Heart left ventricle (tissue), 16 donors: ENCODE measurements around the gene GSDMA. TPM values are rescaled to one million over a fixed set of nuclear protein-coding genes. Genes with fewer than 3 reads are reported as not detected.

Experiments
- ATAC-seq, 4 donors: fragments of 200-7000 bp; cut with Tn5 transposase; one replicate each; pipeline ENCODE4 v1.9.1; 2020 to 2022; ENCODE audit warnings: moderate library complexity in 4 of 4, mild to moderate bottlenecking in 3 of 4, moderate number of reproducible peaks in 1 of 4
- DNase-seq, 5 donors: peaks; one replicate each; pipeline ENCODE4 v3.0.0-alpha.2; 2020
- H3K27ac ChIP-seq, 12 donors: fragments of 200-600 bp; sonication (generic) in 4 of 12; one replicate each; pipeline versions ENCODE4 v1.5.0 to v1.8.0; 2016 to 2022; ENCODE audit warnings: mild to moderate bottlenecking in 2 of 12
- H3K27me3 ChIP-seq, 9 donors: fragments of 200-600 bp; sonication (generic) in 2 of 9; one replicate each; pipeline versions ENCODE4 v1.5.1 to v1.8.0; 2016 to 2022; ENCODE audit warnings: mild to moderate bottlenecking in 3 of 9
- H3K36me3 ChIP-seq, 9 donors: fragments of 200-600 bp; sonication (generic) in 2 of 9; one replicate each; pipeline versions ENCODE4 v1.5.0 to v1.8.0; 2018 to 2022; ENCODE audit warnings: mild to moderate bottlenecking in 2 of 9
- H3K4me1 ChIP-seq, 12 donors: fragments of 200-600 bp; sonication (generic) in 4 of 12; one replicate each; pipeline versions ENCODE4 v1.5.0 to v1.8.0; 2016 to 2022; ENCODE audit warnings: mild to moderate bottlenecking in 3 of 12
- H3K4me3 ChIP-seq, 12 donors: fragments of 200-600 bp; sonication (generic) in 4 of 12; one replicate each; pipeline versions ENCODE4 v1.5.0 to v1.8.0; 2017 to 2022; ENCODE audit warnings: mild to moderate bottlenecking in 9 of 12, moderate library complexity in 4 of 12
- H3K9me3 ChIP-seq, 12 donors: fragments of 200-600 bp; sonication (generic) in 4 of 12; one replicate each; pipeline versions ENCODE4 v1.5.0 to v1.8.0; 2016 to 2022; ENCODE audit warnings: mild to moderate bottlenecking in 1 of 12
- CTCF ChIP-seq, 12 donors: fragments of 200-600 bp; sonication (generic) in 4 of 12; IDR thresholded peaks; one replicate each; pipeline versions ENCODE4 v1.5.0 to v1.8.0; 2018 to 2022; ENCODE audit warnings: antibody characterized with exemption in 12 of 12, mild to moderate bottlenecking in 5 of 12
- POLR2A ChIP-seq, 2 donors: fragments of 450-650 bp; IDR thresholded peaks; one replicate each; pipeline ENCODE4 v1.6.1; 2017; ENCODE audit warnings: antibody characterized with exemption in 2 of 2, mild to moderate bottlenecking in 2 of 2, moderate library complexity in 2 of 2
- WGBS, 4 donors: extraction: QIAGEN DNeasy Blood & Tissue Kit in 2 of 4; methylation state at CpG; one replicate each; pipeline versions ENCODE4 v1.1.5 to v1.1.7; 2013 to 2018; 5-methylcytosine and 5-hydroxymethylcytosine counted together
- intact Hi-C, 10 donors: fragments of 100-400 bp; cut with DNase I; formaldehyde crosslinking; loops; one replicate each; pipeline versions ENCODE4 v1.11.1 to v1.14.2; 2022
- polyA plus RNA-seq, 2 donors: library from polyadenylated mRNA; stranded (reverse); fragments of 200-250 nt; gene quantifications; one replicate each; pipeline ENCODE4 v1.2.3, GENCODE V29; 2013
- total RNA-seq, 9 donors: library from RNA; depleted of rRNA in 2 of 9; stranded (reverse); fragments of >200 nt in 2 of 9; fragmentation: NEBNext Ultra II Directional in 3 of 9; extraction: Animal tissue kit (Norgen Biotek cat#: 25700) in 3 of 9; gene quantifications; one replicate each; pipeline versions ENCODE4 v1.1.0 to v1.2.4, GENCODE V29; 2016 to 2023
- donor health status: ischemic (EF 13 %, LVEDD 7.1; RV severe dilation, severe dysfunction).
- donor health status: healthy with polysubstance abuse.
- donor health status: DM: no; HTN: yes; CAD: no.
- donor health status: DM: no; HTN: no; CAD: no.
- donor health status: ischemic (EF 25% LVEDD 6.9; RV normal size, moderate dysfunction).
- donor health status: ischemic (EF 25% LVEDD 5.7; RV mildly dilated, moderate dysfunction).
- donor health status: healthy.
- donor health status: DM: yes; HTN: yes; CAD: no.
- donor health status: ischemic (EF 35%, LVEDD 5.7; RV mildly dilated, moderate dysfunction).
- donor health status: nonischemic (EF 11% LVEDD 7.7; RV severe dilation, severe dysfunction).
- donor health status: DM: yes; HTN: yes; CAD: no.
- donor health status: PGD.
- donor health status: ischemic (EF 29% LVEDD 5.4; RV normal size, mild dysfunction).
- donor health status: nonischemic (EF 23%, LVEDD 6.1; RV moderate dilation, normal function).

The GSDMA gene
- total and polyA plus RNA-seq, 11 donors: 0.08 to 3.7 (median 0.49) TPM; not detected in 3

- DNase-seq (no peak), ATAC-seq (no peak)
- Histone ChIP-seq H3K9me3 (no peaks in the 10 kb centered on the region), H3K27me3 (no peaks in the 10 kb centered on the region), H3K27ac (peak overlapping the region; percentile 51 to 98 (median 96)), H3K36me3 (no peaks in the 10 kb centered on the region), H3K4me1 (peaks cover 6 to 67% (median 41%) of the 10 kb centered on the region in 12 donors), H3K4me3 (peak overlapping the region in 4 of 12 donors; percentile 3 to 85 (median 80))
- no peak for TF ChIP-seq CTCF (IDR thresholded peaks at IDR 0.05)
- TF ChIP-seq POLR2A (IDR thresholded peaks at IDR 0.05): no peak
- intact Hi-C loops: loop anchor here in 6 of 10 donors (1.0 to 10.0 kb wide), 5 partner anchors 22 to 65 kb away; partner anchors contain the start of genes IKZF3 (in 1 of the 6), PSMD3 (in 1 of the 6) and ZPBP2 (in 1 of the 6)
- 84 to 92% (median 86%) methylated on average over 5 of the region's 5 CpGs for WGBS, 4 donors
Observed at GRCh38 chr17:39929646-39930407, 33.0 kb upstream of the GSDMA start.

GRCh38 chr17:39933912-39934311 is 28.9 kb upstream of the GSDMA start:
- WGBS, 4 donors: 34 to 63% (median 48%) methylated on average over 5 of the region's 5 CpGs
- TF ChIP-seq CTCF (IDR thresholded peaks at IDR 0.05) (no peak), POLR2A (IDR thresholded peaks at IDR 0.05) (no peak)
- Histone ChIP-seq H3K4me3 (no peak overlapping the region), H3K27ac (peak overlapping the region; percentile 31 to 92 (median 76)), H3K27me3 (no peaks in the 10 kb centered on the region), H3K9me3 (no peaks in the 10 kb centered on the region), H3K4me1 (peaks cover 0 to 49% (median 13%) of the 10 kb centered on the region in 12 donors), H3K36me3 (no peaks in the 10 kb centered on the region)
- ATAC-seq: peak; percentile 81 to 90 (median 86)
- DNase-seq: peak in 4 of 5 donors; percentile 67 to 78 (median 71)
- intact Hi-C loops: no loop called here

GRCh38 chr17:39934324-39934723 is 28.5 kb upstream of the GSDMA start:
- DNase-seq (no peak), ATAC-seq (no peak)
- Histone ChIP-seq H3K27me3 (no peaks in the 10 kb centered on the region), H3K9me3 (no peaks in the 10 kb centered on the region), H3K27ac (peak overlapping the region in 11 of 12 donors; percentile 31 to 92 (median 76)), H3K4me3 (no peak overlapping the region), H3K4me1 (peaks cover 0 to 49% (median 13%) of the 10 kb centered on the region in 12 donors), H3K36me3 (no peaks in the 10 kb centered on the region)
- TF ChIP-seq POLR2A (IDR thresholded peaks at IDR 0.05): no peak
- TF ChIP-seq CTCF (IDR thresholded peaks at IDR 0.05): no peak
- intact Hi-C loops: no loop called here
- 84 to 89% (median 84%) methylated on average over 5 of the region's 5 CpGs for WGBS, 4 donors

- WGBS, 4 donors: 70 to 78% (median 73%) methylated on average over 3 of the region's 3 CpGs
- no peaks in the 10 kb centered on the region for H3K27me3 ChIP-seq
- no peak for ATAC-seq
- TF ChIP-seq POLR2A (IDR thresholded peaks at IDR 0.05): no peak
- H3K27ac ChIP-seq: no peak overlapping the region
- H3K36me3 ChIP-seq: no peaks in the 10 kb centered on the region
- peaks cover 0 to 49% (median 14%) of the 10 kb centered on the region in 12 donors for H3K4me1 ChIP-seq
- no peak overlapping the region for H3K4me3 ChIP-seq
- DNase-seq: peak in 1 of 5 donors; percentile 1
- intact Hi-C loops: no loop called here
- no peaks in the 10 kb centered on the region for H3K9me3 ChIP-seq
Observed at GRCh38 chr17:39935909-39936308, 26.9 kb upstream of the GSDMA start.
